ENCODE measurements around the gene PHACTR2. TPM values are rescaled to one million over a fixed set of nuclear protein-coding genes. Genes with fewer than 3 reads are reported as not detected.
A peak's percentile ranks its signal among the peaks of the same experiment; 100 is the strongest.
"Not testable (repeated sequence)": the region's sequence is repeated elsewhere in the genome, so short reads cannot be mapped to it uniquely, and the experiment has no call there.

The PHACTR2 gene
- total RNA-seq, 4 donors from 2014 or later = 61.3 to 122 (median 86.0) TPM

DNA sequence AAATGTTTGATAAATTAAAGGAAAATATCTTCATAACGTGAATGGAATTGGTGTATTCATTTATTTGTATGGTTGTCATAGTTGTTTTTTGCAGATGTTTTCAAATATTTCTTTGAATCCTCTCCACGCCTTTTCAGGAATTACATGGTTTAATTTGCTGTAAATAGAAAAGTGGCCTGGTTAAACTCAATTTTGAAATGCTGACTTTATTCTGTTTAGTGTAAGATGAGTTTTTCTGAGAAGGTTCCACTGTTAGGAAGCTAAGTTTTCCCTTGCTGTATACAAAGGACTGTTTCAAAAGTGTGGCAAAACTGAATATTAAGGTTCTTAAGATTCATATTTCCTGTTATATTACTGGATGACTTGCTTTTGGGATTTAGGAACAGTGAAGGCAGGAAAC, 186.0 kb downstream of the PHACTR2 start:
- no peak overlapping the region for H3K4me3 ChIP-seq
- peak overlapping the region in 1 of 4 donors; percentile 12 for H3K27ac ChIP-seq
- WGBS, 2 donors (ENCODE audit: low coverage in 1 of 2) = 26 to 34% methylated on average over 2 of the region's 2 CpGs
- peaks cover 0 to 71% of the 10 kb centered on the region in 2 donors for H3K36me3 ChIP-seq
- H3K4me1 ChIP-seq = peaks cover 0 to 7% (median 0%) of the 10 kb centered on the region in 3 donors
- TF ChIP-seq POLR2AphosphoS5 (IDR thresholded peaks at IDR 0.05) = peak; percentile 65
- TF ChIP-seq, protein P1, sequence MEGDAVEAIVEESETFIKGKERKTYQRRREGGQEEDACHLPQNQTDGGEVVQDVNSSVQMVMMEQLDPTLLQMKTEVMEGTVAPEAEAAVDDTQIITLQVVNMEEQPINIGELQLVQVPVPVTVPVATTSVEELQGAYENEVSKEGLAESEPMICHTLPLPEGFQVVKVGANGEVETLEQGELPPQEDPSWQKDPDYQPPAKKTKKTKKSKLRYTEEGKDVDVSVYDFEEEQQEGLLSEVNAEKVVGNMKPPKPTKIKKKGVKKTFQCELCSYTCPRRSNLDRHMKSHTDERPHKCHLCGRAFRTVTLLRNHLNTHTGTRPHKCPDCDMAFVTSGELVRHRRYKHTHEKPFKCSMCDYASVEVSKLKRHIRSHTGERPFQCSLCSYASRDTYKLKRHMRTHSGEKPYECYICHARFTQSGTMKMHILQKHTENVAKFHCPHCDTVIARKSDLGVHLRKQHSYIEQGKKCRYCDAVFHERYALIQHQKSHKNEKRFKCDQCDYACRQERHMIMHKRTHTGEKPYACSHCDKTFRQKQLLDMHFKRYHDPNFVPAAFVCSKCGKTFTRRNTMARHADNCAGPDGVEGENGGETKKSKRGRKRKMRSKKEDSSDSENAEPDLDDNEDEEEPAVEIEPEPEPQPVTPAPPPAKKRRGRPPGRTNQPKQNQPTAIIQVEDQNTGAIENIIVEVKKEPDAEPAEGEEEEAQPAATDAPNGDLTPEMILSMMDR (IDR thresholded peaks at IDR 0.05) = no peak
- H3K9me3 ChIP-seq = no peaks in the 10 kb centered on the region
- H3K27me3 ChIP-seq = no peaks in the 10 kb centered on the region
- ATAC-seq = no peak

DNA sequence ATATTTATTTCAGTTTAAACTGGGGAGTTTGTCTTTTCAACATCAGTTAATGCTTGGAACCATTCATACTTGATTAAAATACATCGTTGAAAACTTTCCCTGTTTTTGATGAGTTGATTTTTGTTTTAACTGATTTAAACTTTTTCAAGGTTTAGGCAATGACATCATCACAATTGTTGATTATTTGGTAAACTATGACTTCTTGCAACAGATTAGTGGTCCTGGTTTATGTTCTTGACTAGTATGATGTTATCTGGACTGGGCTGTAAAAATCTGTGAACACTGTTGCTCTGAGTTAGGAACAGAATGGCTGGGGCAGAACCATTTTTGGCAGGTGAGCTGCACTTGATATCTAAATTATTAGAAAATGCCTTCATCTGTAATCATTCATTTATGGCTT, 186.5 kb downstream of the PHACTR2 start, which contains the start of gene ZC2HC1B:
Gene ZC2HC1B (plus strand): TSS at position 241 of the 400 bp plus-strand sequence. CDS start 66 bp downstream, at position 307.
- H3K36me3 ChIP-seq = peaks cover 0 to 67% of the 10 kb centered on the region in 2 donors

DNA sequence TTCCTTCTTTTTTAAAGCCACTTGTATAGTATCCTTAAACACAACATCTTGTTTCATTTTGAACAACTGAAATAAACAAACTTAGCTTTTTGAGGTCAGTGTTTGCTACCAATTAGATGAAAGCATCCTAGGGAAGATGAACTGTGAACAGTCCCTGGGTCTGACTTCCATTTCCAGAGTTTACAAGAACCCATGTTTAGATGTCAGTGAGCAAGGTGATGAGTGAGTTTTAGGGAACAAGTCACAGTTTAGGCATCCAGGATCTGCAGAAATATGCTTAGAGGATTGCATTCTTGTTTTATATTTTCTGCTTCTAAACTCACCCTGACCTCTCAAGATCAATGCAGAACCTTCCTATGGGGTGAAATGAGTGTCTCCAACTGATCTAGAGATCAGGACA, 189.5 kb downstream of the PHACTR2 start:
- H3K36me3 ChIP-seq = peaks cover 0 to 37% of the 10 kb centered on the region in 2 donors
- TF ChIP-seq EP300 (IDR thresholded peaks at IDR 0.05) = no peak
- TF ChIP-seq POLR2AphosphoS5 (IDR thresholded peaks at IDR 0.05) = no peak
- TF ChIP-seq POLR2A (IDR thresholded peaks at IDR 0.05) = no peak
- TF ChIP-seq, protein P1 (IDR thresholded peaks at IDR 0.05) = no peak
- no peak overlapping the region for H3K4me3 ChIP-seq
- H3K9me3 ChIP-seq = no peaks in the 10 kb centered on the region
- H3K27ac ChIP-seq = no peak overlapping the region
- ATAC-seq = no peak
- peaks cover 0 to 7% (median 0%) of the 10 kb centered on the region in 3 donors for H3K4me1 ChIP-seq
- no peaks in the 10 kb centered on the region for H3K27me3 ChIP-seq

More for the DNA sequence above, 186.5 kb downstream of the PHACTR2 start, which contains the start of gene ZC2HC1B:
- TF ChIP-seq EP300 (IDR thresholded peaks at IDR 0.05) (no peak), POLR2AphosphoS5 (IDR thresholded peaks at IDR 0.05) (no peak), POLR2A (IDR thresholded peaks at IDR 0.05) (no peak)
- TF ChIP-seq, protein P1 (IDR thresholded peaks at IDR 0.05) = no peak
- H3K9me3 ChIP-seq = no peaks in the 10 kb centered on the region
- WGBS, 2 donors (ENCODE audit: low coverage in 1 of 2) = 27 to 41% methylated on average over 1 of the region's 1 CpG
- no peak within 1 kb of the TSS for H3K4me3 ChIP-seq
- H3K27ac ChIP-seq = peak within 1 kb of the TSS in 1 of 4 donors; percentile 17
- no peak for ATAC-seq
- no peaks in the 10 kb centered on the region for H3K27me3 ChIP-seq
- H3K4me1 ChIP-seq = peaks cover 0 to 7% (median 0%) of the 10 kb centered on the region in 3 donors

DNA sequence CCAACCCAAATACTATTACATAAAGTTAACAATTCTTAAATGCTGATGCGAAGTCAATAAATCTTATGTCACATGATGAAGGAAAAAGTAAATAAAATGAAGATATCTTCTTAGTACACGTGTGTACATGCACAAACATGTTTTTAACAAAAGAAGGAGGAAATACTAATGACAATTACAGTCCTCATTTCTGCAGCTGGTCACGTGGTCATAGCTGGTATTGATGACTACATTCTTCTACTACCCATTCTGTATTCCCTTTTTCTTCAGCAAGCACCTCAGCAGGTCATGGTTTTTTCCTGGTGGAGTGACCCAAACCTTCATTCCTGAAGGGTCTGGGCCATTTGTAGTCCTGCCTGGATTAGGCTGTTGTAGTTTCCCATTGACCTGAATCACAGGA, 191.0 kb downstream of the PHACTR2 start:
- not testable (repeated sequence) for H3K27me3 ChIP-seq, H3K9me3 ChIP-seq, H3K27ac ChIP-seq, H3K4me1 ChIP-seq, H3K4me3 ChIP-seq, ATAC-seq
- H3K36me3 ChIP-seq = peaks cover 0 to 21% of the 10 kb centered on the region in 2 donors
- 92 to 96% methylated on average over 3 of the region's 3 CpGs for WGBS, 2 donors (ENCODE audit: low coverage in 1 of 2)

DNA sequence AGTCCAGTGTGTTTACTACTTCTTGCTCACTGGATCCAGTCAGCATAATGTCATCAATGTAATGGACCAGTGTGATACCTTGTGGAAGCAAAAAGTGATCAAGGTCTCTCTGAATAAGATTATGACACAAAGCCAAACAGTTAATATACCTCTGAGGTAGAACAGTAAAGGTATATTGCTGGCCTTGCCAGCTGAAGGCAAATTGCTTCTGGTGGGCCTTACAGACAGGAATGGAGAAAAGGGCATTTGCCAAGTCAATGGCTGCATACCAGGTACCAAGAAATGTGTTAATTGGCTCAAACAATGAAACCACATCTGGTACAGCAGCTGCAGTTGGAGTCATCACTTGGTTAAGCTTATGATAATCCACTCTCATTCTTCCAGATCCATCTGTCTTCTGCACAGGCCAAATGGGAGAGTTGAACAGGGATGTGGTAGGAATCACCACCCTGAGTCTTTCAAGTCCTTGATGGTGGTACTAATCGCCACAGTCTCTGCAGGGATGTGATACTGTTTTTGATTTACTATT, 193.5 kb downstream of the PHACTR2 start:
- H3K36me3 ChIP-seq, H3K9me3 ChIP-seq, H3K27me3 ChIP-seq, H3K4me1 ChIP-seq, ATAC-seq, H3K4me3 ChIP-seq, H3K27ac ChIP-seq: not testable (repeated sequence)
- WGBS, 2 donors (ENCODE audit: low coverage in 1 of 2) = 100% methylated on average over 1 of the region's 1 CpG

DNA sequence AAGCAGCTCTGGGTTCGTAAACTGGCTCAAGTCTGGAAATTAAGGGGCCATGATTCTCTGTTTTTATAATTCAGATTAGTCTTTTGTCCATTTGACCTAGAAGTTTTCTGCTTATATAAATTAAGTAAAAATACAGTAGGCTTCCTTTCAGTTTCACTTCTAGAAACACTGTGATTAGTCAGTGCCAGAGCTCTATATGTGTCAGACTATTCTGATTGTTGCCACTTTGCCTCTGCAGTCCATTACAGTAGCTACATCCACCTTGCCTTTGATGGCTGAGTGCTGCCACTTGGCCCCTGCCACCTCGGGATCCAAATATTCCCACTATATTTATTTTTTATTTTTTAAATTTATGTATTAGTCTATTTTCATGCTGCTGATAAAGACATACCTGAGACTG, 194.4 kb downstream of the PHACTR2 start:
- no peaks in the 10 kb centered on the region for H3K27me3 ChIP-seq
- WGBS, 2 donors (ENCODE audit: low coverage in 1 of 2) = 94% methylated on average over 2 of the region's 2 CpGs; no CpG with 5 or more reads in 1 of the 2 donors
- no peak for ATAC-seq
- no peaks in the 10 kb centered on the region for H3K4me1 ChIP-seq
- TF ChIP-seq POLR2A (IDR thresholded peaks at IDR 0.05) (no peak), POLR2AphosphoS5 (IDR thresholded peaks at IDR 0.05) (no peak), EP300 (IDR thresholded peaks at IDR 0.05) (no peak)
- TF ChIP-seq, protein P1 (IDR thresholded peaks at IDR 0.05) = no peak
- no peak overlapping the region for H3K27ac ChIP-seq
- peaks cover 0 to 4% (median 0%) of the 10 kb centered on the region in 3 donors for H3K9me3 ChIP-seq
- no peak overlapping the region for H3K4me3 ChIP-seq
- no peaks in the 10 kb centered on the region for H3K36me3 ChIP-seq

DNA sequence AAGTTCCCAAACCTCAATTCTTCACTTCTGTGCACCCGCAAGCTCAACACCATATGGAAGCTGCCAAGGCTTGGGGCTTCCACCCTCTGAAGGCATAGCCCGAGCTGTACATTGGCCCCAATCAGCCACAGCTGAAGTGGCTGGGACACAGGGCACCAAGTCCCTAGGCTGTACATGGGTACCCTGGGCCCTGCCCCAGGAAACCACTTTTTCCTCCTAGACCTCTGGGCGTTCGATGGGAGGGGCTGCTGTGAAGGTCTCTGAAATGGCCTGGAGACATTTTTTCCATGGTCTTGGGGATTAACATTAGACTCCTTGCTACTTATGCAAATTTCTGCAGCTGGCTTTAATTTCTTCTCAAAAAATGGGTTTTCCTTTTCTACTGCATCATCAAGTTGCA, 195.8 kb downstream of the PHACTR2 start:
- 90 to 100% methylated on average over 2 of the region's 4 CpGs for WGBS, 2 donors (ENCODE audit: low coverage in 1 of 2)
- ATAC-seq, H3K27ac ChIP-seq: not testable (repeated sequence)

DNA sequence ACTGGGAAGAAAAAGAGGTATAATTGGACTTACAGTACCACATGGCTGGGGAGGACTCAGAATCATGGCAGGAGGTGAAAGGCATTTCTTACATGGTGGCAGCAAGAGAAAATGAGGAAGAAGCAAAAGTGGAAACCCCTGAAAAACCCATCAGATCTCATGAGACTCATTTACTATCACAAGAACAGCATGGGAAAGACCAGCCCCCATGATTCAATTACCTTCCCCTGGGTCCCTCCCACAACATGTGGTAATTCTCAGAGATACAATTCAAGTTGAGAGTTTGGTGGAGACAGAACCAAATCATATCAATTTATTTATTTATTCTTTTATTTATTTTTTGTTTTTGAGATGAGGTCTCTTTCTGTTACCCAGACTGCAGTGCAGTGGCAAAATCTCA, 196.7 kb downstream of the PHACTR2 start:
- not testable (repeated sequence) for H3K27ac ChIP-seq, H3K27me3 ChIP-seq, H3K4me3 ChIP-seq, H3K4me1 ChIP-seq, H3K36me3 ChIP-seq, H3K9me3 ChIP-seq, ATAC-seq

More for the DNA sequence above, 195.8 kb downstream of the PHACTR2 start:
- H3K9me3 ChIP-seq, H3K4me3 ChIP-seq, H3K27me3 ChIP-seq, H3K4me1 ChIP-seq, H3K36me3 ChIP-seq: not testable (repeated sequence)

Measured in gastroesophageal sphincter (tissue), 4 donors.